Measurements from ENCODE around the gene PLPPR1.

- TF ChIP-seq ETS1 (IDR thresholded peaks at IDR 0.05): no peak
- no peak for TF ChIP-seq EZH2 (IDR thresholded peaks at IDR 0.05; ENCODE audit: low read depth, unreplicated experiment)
- no peak for TF ChIP-seq CTCF (conservative IDR thresholded peaks at IDR 0.05; ENCODE audit: low read depth in 2 of 2)
- no peak for TF ChIP-seq EZH2phosphoT487 (IDR thresholded peaks at IDR 0.05; ENCODE audit: unreplicated experiment)
- TF ChIP-seq CREB1 (CRISPR knock-in tag; IDR thresholded peaks at IDR 0.05; ENCODE audit: low read depth): no peak
- TF ChIP-seq, protein P1, sequence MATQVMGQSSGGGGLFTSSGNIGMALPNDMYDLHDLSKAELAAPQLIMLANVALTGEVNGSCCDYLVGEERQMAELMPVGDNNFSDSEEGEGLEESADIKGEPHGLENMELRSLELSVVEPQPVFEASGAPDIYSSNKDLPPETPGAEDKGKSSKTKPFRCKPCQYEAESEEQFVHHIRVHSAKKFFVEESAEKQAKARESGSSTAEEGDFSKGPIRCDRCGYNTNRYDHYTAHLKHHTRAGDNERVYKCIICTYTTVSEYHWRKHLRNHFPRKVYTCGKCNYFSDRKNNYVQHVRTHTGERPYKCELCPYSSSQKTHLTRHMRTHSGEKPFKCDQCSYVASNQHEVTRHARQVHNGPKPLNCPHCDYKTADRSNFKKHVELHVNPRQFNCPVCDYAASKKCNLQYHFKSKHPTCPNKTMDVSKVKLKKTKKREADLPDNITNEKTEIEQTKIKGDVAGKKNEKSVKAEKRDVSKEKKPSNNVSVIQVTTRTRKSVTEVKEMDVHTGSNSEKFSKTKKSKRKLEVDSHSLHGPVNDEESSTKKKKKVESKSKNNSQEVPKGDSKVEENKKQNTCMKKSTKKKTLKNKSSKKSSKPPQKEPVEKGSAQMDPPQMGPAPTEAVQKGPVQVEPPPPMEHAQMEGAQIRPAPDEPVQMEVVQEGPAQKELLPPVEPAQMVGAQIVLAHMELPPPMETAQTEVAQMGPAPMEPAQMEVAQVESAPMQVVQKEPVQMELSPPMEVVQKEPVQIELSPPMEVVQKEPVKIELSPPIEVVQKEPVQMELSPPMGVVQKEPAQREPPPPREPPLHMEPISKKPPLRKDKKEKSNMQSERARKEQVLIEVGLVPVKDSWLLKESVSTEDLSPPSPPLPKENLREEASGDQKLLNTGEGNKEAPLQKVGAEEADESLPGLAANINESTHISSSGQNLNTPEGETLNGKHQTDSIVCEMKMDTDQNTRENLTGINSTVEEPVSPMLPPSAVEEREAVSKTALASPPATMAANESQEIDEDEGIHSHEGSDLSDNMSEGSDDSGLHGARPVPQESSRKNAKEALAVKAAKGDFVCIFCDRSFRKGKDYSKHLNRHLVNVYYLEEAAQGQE (IDR thresholded peaks at IDR 0.05; ENCODE audit: unreplicated experiment): no peak
- TF ChIP-seq POLR2AphosphoS5 (IDR thresholded peaks at IDR 0.05; ENCODE audit: low read depth): no peak
- no peak for TF ChIP-seq ZNF331 (CRISPR knock-in tag; IDR thresholded peaks at IDR 0.05; ENCODE audit: low read depth)
- TF ChIP-seq ZNF114 (CRISPR knock-in tag; IDR thresholded peaks at IDR 0.05): no peak
- no peak for TF ChIP-seq JUNB (IDR thresholded peaks at IDR 0.05; ENCODE audit: unreplicated experiment)
Observed at GRCh38 chr9:101030086-101030391, 1.5 kb downstream of the PLPPR1 start.

Measured in GM23338 (cell line).